ENCODE data around the gene MTNR1B. TPM values are rescaled to one million over a fixed set of nuclear protein-coding genes. Genes with fewer than 3 reads are reported as not detected.

MTNR1B gene
- total and polyA plus RNA-seq, 2 of the 13 experiments (the other 11 are each of a cell fraction or from before 2014, with no cell fraction given), result not detected

DNA sequence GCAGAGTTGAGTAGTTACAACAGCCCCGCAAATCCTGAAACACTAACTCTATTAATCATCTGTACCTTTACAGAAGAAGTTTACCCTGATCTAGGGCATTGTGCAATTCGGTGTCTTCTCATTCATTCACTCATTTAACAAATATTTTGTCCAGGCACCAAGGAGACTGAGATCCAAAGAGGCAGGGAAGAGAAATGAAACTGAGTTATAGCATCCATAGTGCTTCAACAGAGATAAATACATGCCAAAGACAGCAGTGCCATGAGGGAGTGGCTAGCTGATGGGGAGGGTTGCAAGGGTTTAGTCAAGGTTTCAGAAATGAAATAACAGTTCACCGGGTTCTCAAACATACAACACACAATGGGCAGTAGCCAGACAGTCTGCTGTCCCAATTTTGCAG is 40.2 kb upstream of the MTNR1B start:
- Histone ChIP-seq H3K4me3 (replicated peaks in 1 of 3; ENCODE audit: insufficient read depth in 1 of 3, low read depth in 2 of 3, low read length in 3 of 3) (no peak overlapping the region), H3K4me2 (ENCODE audit: low read depth, low read length) (no peak overlapping the region), H2AFZ (ENCODE audit: low read length) (no peak overlapping the region), H3K27ac (ENCODE audit: extremely low read length, insufficient read depth, low read length) (no peak overlapping the region), H3K9ac (ENCODE audit: insufficient read depth, low read depth, low read length) (no peak overlapping the region), H3K9me3 (ENCODE audit: low read length) (peaks cover 26% of the 10 kb centered on the region), H3K79me2 (ENCODE audit: insufficient read depth, low read length) (no peaks in the 10 kb centered on the region), H3K36me3 (replicated peaks in 1 of 2; ENCODE audit: control insufficient read depth in 1 of 2, insufficient read depth in 2 of 2, low read length in 2 of 2) (no peaks in the 10 kb centered on the region), H4K20me1 (ENCODE audit: insufficient read depth, low read length) (no peaks in the 10 kb centered on the region), H3K4me1 (ENCODE audit: insufficient read depth, low read length) (no peaks in the 10 kb centered on the region), H3K27me3 (ENCODE audit: control insufficient read depth in 1 of 2, insufficient read depth in 2 of 2, low read length in 2 of 2) (no peaks in the 10 kb centered on the region)
- 48% methylated on average over 3 of the region's 3 CpGs for WGBS (ENCODE audit: low lambda C conversion rate)
- intact Hi-C loops (cut with micrococcal nuclease; ENCODE audit: unreplicated experiment), result no loop called here
- TF ChIP-seq EED (CRISPR knock-in tag; IDR thresholded peaks at IDR 0.05) (no peak), ZSCAN25 (CRISPR knock-in tag; IDR thresholded peaks at IDR 0.05) (no peak), TMF1 (CRISPR knock-in tag; IDR thresholded peaks at IDR 0.05; ENCODE audit: low read depth) (no peak), ZSCAN21 (CRISPR knock-in tag; IDR thresholded peaks at IDR 0.05; ENCODE audit: borderline replicate concordance) (no peak), ZNF580 (CRISPR knock-in tag; IDR thresholded peaks at IDR 0.05; ENCODE audit: borderline replicate concordance, low read depth) (no peak), U2AF1 (optimal IDR thresholded peaks at IDR 0.05; ENCODE audit: low read depth, low read length) (no peak), RXRA (CRISPR knock-in tag; IDR thresholded peaks at IDR 0.05) (no peak), HES4 (CRISPR knock-in tag; IDR thresholded peaks at IDR 0.05; ENCODE audit: borderline replicate concordance) (no peak)
- TF ChIP-seq, protein P1, sequence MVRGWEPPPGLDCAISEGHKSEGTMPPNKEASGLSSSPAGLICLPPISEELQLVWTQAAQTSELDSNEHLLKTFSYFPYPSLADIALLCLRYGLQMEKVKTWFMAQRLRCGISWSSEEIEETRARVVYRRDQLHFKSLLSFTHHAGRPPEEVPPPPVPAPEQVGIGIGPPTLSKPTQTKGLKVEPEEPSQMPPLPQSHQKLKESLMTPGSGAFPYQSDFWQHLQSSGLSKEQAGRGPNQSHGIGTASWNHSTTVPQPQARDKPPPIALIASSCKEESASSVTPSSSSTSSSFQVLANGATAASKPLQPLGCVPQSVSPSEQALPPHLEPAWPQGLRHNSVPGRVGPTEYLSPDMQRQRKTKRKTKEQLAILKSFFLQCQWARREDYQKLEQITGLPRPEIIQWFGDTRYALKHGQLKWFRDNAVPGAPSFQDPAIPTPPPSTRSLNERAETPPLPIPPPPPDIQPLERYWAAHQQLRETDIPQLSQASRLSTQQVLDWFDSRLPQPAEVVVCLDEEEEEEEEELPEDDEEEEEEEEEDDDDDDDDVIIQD (CRISPR knock-in tag; IDR thresholded peaks at IDR 0.05; ENCODE audit: low read depth), result no peak
- DNase-seq (ENCODE audit: low spot score), result no peak
- FAIRE-seq, result no peak
- in situ Hi-C loops (cut with HindIII; ENCODE audit: extremely low pct_ligation_motif_present, low pct_unique_long_range_greater_than_20kb), result loop anchor here (25.0 kb wide), 2 partner anchors 233 to 708 kb away; no protein-coding TSS in a partner anchor
- ATAC-seq, result no peak
- ChIA-PET CTCF (ENCODE audit: low intra/inter-chr PET ratio, low total read pairs) (no interaction called here), POLR2A (no interaction called here)
- BruUV-seq (replicated peaks), result no TSS peak
